DMS 273 (cell line): Measurements from ENCODE around the gene ACAD9.
"Not testable (repeated sequence)": the region's sequence is repeated elsewhere in the genome, so short reads cannot be mapped to it uniquely, and the experiment has no call there.

Source experiments
- DNase-seq: peaks from one replicate; lab custom pipeline; 2025; ENCODE audit not compliant: unreplicated experiment; lab: John Stamatoyannopoulos, UW

ACAD9 gene

DNA sequence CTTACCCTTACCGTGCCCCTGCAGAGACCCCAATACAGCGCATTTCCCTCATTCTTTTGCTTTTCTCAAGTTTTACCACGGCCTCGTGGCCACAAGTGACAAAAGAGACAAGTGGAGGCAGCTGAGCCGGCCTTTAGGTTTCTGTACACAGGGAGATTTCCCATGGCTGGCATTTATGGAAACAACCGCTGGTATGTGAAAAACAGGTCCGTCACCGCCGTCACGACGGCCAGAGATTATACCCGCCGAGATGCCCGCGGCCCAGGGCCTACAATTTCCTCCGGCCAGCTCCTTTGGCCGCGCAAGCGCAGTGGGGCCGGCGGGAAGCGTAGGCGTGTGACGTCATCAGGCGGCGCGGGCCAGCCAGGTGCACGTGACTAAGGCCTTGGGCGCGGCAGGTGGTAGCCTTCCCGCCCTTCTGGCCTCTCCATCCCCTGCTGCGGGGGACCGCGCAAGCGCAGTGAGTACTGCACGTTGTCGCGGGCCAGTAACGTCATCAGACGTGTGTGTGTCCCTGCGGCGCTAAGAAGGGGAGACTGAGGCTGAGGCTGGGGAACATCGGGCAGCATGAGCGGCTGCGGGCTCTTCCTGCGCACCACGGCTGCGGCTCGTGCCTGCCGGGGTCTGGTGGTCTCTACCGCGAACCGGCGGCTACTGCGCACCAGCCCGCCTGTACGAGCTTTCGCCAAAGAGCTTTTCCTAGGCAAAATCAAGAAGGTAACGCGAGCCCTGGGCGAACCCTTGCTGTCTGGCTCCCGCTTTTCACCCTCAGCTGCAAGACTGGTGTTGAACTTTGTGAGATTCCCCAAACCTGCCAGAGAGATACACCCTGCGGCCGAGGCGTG is at the start of gene ACAD9:
TSS of gene ACAD9 (plus strand) at position 496 of the 845 bp plus-strand sequence. CDS start at position 568, 72 bp downstream.
- DNase-seq: peak; percentile 100

DNA sequence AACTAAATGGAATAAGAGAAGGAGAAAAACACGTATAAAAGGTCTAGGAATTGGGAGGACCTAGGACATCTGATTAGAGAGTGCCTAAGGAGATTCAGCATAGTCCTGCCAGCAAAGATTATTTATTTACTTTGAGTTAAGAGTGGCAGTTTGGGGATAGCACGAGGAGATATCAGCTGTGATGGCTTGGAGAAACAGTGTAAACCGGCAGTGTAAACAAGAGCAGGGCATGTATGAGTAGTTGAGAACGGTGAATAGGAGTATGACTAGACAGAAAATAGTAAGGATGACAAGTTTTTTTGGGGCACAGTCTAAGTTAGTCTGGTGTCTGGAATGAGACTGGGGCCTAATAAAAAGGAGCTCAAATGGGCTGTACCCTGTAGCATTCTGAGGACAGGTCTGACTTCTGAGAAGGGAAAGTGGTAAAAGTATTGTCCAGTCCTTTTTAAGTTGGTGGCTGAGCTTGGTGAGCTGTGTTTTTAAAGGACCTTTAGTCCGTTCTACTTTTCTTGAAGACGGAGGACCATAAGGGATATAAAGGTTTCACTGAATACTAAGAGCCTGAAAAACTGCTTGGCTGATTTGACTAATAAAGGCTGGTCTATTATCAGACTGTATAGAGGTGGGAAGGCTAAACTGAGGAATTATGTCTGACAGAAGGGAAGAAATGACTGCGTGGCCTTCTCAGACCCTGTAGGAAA is 49.3 kb upstream of the ACAD9 start:
- DNase-seq: not testable (repeated sequence)

DNA sequence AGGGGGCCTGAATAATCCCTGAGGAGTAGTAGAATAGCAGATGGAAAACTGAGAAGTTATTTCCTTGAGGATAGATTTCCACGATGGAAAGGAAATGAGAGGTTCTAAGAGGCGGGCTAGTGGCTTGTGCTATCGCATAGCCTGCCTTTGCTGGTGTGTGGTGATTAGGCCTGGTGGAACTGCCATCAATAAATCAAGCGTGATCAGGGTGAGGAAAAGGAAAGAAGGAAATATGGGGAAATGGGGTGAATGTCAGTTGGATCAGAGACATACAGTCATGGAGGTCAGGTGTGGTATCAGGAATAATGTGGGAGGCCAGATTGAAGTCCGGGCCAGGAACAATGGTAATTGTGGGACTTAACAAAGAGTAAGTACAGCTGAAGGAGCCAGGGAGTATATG is 48.7 kb upstream of the ACAD9 start:
- DNase-seq: not testable (repeated sequence)

DNA sequence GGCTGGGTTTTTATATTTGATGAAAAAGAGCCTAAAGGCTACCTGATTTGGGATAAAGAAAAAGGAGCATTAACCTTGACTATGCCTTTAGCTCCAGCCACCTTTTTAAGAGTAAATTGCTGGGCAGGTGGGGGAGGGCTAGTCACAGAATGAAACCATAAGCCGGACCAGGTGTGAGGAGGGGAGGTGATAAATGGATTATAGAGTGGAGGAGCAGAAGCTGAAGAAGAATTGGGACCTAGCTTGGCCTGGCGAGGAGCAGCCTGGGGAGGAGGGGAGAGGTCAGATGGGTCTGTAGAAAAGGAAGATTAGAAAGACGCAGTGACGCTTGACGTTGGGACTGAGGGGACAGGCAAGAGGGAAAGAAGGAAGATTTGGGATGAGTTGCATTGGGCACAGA is 46.4 kb upstream of the ACAD9 start:
- DNase-seq: not testable (repeated sequence)

DNA sequence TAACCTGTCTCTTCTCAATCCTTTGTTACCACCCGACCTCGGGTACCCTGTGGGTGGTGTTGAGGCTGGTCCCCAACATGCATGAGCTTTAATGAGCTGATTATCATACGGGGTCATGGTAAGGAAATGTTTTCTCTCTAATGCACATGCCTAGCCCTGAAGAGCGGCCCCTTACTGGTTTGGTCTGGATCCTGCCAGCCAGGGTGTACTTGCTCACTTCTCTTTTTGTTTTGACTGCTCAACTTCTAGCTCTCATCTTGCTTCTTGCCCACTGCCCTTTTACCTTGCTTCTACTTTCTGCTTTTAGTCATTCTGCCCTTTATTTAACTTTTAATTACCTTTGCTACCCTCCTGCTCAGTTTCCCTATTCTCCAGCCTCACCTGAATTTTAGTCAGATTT is 44.3 kb upstream of the ACAD9 start:
- no peak for DNase-seq

DNA sequence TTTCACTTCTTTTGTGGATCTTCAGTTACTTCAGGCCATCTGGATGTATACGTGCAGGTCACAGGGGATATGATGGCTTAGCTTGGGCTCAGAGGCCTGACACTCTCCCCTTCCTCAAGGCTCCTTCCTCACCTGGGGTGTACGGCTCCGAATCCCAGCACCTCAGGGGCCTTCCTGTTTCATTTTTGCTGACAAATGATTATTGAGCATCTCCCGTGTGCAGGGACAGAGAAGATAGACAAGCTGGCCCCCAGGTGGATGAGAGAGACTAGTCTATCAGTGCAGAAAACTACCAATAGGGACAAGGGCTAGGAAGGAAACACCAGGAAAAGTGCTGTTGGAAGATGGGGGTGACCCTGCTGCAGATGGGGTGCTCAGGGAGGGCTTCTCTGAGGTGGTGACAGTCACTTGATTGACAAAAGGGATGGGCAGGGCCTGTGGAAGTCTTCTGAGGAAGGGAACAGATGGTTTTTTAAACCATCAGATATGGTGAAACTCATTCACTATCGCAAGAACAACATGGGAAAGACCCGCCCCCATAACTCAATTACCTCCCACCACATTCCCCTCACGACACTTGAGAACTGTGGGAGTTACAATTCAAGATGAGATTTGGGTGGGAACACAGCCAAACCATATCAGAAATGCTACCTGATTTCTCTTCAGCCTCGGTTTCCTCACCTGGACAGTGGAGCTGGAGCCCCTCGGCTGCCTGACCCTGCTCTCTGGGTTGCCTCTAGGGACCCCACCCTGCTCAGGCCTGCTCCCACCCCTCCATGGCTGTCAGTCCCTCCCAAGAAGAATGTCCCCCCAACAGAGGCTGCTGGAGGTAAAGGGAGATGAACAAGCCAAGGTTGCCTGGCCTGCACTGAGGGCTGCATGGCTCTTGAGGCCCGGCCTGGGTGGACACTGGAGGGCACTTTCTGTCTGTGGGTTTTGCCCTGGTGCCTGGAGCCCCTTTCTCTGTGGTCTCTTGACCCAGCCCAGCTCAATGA is 37.2 kb upstream of the ACAD9 start:
- DNase-seq: no peak

DNA sequence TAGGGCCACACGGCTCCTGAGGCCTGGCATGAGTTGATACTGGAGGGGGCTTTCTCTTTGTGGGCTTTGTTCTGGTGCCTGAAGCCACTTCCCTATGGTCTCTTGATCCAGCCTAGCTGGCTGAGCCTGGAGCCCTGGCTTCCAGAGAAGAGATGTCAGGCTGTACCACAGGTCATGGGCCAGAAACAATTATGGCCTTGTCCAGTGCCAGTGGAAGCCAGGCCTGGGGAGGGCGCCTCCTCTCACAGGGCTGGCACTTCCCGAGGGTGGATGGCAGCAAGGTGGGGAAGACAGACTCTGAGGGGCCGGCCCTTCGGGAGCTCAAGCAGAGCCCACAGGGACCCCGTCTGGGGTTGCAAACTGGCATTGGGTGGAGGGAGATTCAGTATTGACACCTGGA is 34.9 kb upstream of the ACAD9 start:
- DNase-seq: no peak

DNA sequence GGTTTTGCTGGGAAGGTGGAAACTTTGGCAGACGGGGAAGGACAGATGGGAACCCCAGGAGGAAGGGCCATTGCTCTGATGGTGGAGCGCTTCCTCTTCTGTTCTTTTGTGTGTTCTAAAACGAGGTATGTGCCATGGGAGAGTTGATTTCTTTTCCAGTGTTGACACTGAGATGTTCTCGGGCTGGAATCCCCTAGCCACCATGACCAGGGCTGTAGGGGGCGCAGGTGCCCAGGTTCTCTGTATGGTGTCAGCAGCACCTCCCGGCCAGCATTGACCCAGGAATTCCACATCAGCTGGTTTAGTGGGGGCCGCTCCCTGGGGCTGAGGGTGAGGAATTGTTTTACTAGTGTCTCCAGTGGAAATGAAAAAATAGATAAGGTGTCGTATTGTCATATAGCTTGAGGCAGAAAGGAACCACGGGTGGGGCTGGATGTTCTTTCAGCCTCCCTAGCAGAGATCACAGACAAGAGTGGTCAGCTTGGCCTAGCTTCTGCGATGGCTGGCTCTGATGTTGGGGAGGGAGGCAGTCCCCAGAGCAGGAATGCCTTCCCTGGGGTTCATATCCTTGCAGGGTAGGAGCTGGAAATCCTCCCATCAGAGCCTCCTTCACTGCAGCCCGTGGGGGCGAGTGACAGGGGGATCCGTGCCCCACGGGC is 34.2 kb upstream of the ACAD9 start:
- DNase-seq: peak; percentile 40

DNA sequence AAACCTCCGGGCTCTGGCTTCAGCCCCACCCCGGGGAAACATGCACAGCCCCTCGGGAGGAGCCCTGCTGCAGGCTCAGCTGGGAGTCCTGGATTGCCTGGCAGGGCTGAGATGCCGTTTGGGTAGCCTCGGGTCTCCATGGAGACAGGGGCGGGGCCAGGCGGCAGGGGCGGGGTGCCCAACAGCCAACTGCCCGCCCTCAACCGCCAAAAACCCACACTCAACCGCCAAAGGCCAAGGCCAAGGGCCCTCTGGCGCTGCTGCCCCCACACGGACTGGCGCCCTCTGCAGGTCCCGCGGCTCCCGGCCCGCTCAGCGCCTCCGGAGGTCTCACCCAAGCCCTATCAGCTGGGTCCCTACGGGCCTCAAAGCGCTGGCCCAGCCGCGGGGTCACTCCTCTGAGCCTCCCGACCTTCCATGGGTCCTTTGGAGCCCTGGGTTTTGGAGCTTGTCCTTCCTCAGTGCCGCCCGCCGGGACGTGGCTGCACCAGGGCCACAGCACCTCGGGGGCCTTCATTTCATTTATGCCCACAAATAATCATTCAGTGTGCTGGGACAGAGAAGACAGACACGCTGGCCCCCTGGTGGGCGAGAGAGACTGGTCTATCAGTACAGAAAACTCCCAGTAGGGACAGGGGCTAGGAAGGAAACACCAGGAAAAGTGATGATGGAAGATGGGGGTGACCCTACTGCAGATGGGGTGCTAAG is 33.5 kb upstream of the ACAD9 start:
- DNase-seq: peak; percentile 96

DNA sequence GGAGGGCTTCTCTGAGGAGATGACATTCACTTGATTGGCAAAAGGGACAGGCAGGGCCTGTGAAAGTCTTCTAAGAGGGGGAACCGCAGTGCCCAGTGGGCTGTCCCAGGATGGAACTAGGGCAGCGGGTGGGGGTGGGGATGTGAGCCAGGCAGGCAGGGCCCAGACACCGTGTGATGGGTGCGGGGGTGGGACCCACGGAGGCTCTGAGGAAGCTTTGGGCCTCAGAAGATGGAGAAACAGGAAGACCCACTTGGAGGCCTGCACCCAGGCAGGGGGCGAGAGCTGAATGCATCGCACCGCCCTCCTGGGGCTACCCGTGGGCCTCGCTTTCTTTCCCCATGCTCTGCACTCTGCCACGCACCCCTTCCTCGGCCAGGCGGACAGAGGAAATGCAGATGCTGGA is 32.9 kb upstream of the ACAD9 start:
- no peak for DNase-seq

DNA sequence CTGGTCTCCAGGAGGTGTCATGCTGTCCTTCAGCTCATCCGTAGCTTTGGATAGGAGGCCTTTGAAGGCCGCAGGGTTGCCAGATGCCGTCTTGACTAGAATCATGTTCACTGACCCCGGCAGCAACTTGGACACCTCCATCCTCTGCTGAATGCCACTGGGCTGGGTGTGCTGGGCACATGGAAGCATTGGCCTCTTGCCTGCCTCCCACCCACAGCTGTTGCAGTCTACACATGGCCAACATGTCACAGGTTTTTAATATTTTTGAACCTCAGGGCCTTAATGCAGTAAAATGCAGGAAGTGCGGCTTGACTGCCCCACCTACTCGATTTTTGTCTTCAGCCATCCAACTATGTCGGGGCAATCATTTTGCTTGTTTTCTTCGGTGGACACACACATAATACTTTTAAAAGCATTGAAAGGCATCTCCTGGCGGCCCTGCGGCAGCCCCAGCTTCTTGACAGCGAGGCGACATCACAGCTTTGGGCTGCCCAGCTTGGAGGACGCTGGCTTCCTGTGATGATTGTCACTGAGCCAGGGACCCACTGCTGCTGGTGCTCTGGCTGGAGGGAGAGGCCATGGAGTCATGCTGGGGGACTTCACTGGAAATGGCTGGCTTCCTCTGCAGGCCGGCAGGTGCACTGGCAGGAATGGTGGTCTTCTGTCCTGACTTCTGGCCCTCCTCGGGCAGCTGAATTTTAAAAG is 31.6 kb upstream of the ACAD9 start:
- no peak for DNase-seq

DNA sequence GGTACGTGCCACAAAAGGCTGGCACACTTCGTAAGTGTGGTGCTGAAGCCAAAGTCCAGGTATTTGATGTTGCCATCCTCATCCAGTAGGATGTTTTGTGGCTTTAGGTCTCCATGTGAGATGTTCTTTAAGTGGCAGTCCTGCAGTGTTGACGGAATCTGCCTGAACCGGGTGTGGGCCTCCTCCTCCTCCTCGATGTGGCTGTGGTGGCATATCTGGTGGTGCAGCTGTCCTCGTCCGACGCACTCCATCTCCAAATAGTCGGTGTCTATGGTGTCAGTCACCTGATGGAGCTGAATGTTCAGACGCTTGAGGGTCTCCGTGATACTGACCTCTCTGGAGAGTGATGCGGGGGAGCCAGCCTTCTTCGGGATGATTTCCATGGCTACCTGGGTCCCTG is 30.5 kb upstream of the ACAD9 start:
- no peak for DNase-seq

DNA sequence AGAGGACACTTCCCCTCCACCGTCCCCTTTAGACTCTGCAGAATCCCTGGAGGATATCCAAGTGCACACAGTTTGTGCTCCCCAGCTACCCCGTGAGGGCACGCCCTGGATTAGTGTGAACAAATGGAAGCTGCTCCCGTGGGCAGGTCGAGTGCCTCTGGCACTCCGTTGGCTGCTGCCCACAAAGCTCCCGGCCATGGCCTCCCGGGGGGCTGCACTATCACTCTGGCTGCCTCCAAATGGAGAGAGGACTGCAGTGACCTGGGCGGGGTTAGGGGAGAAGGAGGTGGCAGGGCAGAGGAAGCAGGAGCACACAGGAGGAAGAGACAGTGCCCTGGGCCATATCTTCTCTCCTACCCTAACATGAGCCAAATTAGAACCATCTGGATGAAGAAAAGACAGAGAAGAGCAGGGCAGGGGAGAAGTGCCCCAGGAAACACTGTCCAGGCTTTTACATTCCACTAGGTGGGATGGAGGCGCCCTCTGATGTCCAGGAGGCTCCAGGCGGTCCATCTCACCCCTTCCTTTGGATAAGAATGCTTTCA is 29.4 kb upstream of the ACAD9 start:
- DNase-seq: peak; percentile 28

DNA sequence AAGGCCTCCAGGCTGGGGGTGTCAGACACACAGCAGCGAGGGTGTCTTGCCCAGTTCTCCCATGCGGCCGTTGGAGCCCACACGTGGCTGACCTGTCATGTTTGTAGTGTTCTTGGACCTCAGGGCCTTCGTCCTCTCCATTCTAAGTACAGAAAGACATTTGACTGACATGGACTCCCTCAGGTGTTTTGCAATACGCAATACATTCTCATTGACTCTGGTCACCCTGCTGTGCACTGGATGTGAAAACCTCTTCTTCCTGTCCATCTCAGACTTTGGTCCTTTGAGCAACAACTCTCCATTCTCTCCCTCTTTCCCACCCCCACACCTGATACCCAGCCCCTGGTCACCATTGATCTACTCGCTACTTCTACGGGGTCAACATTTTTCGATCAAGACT is 28.9 kb upstream of the ACAD9 start:
- DNase-seq: no peak

DNA sequence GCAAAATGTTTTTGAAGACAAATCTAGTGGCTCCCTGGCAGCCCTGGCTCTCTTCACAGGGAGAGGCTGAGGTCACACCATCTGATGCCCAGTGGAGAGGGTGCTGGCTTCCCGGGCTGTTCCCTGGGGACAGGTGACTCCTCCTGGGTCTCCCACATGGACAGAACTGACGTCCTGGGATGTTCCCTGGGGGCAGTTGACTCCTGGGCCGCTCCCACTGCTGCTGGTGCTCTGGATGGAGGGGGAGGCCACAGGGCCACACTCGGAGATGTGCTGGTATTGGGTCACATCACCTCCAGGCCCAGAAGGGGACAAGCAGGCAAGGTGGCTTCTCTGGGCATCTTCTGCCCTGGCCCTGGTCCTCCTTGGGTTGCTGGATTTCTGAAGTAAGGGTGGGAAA is 27.8 kb upstream of the ACAD9 start:
- no peak for DNase-seq

DNA sequence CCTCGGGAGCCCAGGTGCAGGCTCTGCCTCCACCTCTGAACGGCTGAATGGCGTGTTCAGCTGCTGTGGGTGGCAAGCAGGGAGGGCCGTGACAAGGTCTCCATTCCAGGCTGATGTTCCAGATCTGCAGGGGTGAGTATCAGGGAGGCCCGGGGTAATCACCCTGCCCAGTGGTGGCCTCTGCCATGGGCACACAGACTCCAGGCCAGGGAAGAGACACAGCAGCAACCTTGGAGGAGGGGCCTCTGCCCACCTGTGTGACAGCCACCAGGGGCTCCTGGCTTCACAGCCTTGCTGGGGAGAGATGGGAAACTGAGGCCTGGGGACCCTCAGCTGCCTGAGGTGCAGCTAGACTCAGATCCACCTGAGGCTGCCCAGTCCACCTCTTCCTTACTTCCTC is 25.6 kb upstream of the ACAD9 start:
- DNase-seq: no peak

DNA sequence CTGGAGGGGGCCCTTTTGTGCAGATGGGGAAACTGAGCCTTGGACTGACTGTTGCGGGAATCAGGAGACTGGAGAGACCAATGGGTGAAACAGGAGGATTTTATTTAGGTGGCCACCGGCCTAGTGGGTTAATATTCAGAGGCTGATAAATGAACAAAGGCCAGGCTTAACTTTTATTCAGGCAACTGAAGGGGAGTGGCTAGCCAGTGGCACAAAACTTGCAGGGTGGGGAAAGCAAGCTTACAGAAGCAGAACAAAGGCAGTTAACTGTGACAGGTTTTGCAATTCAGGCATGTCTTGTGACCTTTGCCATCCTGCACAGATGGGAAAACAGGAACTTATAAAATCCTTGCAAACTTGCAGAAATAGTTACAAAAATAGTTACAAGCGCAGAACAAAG is 24.9 kb upstream of the ACAD9 start:
- DNase-seq: no peak

DNA sequence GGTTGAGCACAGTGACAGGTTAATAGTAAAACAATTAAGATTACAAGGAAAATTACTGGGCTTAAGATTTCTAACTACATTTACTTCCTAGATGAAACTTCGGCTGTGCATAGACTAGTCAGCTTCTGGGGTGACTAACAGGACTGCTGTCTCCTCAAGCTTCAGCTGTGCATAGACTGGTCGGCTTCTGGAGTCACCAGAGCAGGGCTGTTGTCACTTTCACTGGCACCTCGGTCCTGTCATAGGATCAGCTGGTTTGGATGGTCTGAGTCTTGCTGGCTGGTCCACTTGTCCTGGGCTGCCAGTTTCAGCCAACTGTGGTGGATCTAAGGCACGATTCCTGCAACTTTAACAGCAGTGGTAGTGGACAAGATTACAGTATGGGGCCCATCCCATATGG is 23.9 kb upstream of the ACAD9 start:
- DNase-seq: no peak

DNA sequence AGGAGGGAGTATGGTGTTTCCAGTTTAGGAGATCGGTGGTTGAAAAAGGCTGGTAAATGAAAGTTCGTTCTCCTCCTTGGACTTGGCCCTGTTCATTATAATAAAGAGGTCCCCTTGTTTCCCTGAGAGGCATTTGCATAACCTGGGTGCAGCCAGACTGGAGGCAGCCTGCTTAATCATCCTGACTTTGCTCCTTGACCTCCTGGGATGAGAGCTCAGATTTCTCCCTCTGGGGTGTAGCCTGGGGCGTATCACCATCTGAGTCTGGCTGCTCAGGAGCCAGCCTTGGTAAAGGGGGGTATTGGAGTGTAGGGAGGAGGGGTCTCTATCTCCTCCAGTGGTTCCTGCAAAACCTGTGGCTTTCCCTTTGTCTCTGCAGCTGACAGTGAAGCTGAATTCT is 21.3 kb upstream of the ACAD9 start:
- no peak for DNase-seq
